ENCODE results near the gene MLLT1.

- TF ChIP-seq POLR2AphosphoS5 (IDR thresholded peaks at IDR 0.05; ENCODE audit: low read depth, low read length) (no peak), POLR2A (IDR thresholded peaks at IDR 0.05; ENCODE audit: low read depth, low read length) (no peak), TAF1 (IDR thresholded peaks at IDR 0.05; ENCODE audit: low read depth, low read length) (no peak)
Observed at GRCh38 chr19:6272913-6273600, 6.7 kb downstream of the MLLT1 start.

All from GM12891 (cell line).